ENCODE results near the gene PLA2G6. TPM values are rescaled to one million over a fixed set of nuclear protein-coding genes. Genes with fewer than 3 reads are reported as not detected.

PLA2G6 gene
- total and polyA plus RNA-seq, 9 of the 15 experiments (the other 6 are each of a cell fraction or from before 2014, with no cell fraction given), result 0.11 to 12.2 (median 9.7) TPM

DNA sequence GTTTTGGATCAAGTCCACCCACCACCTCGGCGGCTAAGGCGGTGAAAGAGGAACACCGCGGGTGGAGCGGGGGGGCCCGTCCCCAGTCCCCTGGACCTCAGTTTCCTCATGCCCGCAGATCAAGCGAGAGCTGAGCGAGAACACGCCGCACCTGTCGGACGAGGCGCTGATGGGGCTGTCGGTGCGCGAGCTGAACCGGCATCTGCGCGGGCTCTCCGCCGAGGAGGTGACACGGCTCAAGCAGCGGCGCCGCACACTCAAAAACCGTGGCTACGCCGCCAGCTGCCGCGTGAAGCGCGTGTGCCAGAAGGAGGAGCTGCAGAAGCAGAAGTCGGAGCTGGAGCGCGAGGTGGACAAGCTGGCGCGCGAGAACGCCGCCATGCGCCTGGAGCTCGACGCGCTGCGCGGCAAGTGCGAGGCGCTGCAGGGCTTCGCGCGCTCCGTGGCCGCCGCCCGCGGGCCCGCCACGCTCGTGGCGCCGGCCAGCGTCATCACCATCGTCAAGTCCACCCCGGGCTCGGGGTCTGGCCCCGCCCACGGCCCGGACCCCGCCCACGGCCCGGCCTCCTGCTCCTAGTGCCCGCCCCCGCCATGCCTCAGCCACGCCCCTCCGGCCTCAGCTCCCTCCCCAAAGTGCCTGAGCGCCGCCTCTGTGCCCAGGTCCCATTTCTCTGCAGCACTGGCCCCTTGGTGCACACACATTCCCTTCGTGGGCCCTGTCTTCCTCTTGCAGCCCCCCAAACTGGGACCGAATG, 32.8 kb upstream of the PLA2G6 start (continued):
- peak; percentile 93 for TF ChIP-seq MAX (CRISPR knock-in tag; IDR thresholded peaks at IDR 0.05)
- no peak for TF ChIP-seq AFF4 (CRISPR knock-in tag; IDR thresholded peaks at IDR 0.05)
- no peak for TF ChIP-seq ZNF354B (CRISPR knock-in tag; IDR thresholded peaks at IDR 0.05)
- no peak for TF ChIP-seq POLR2A (conservative IDR thresholded peaks at IDR 0.05)
- peak in 1 of 2 experiments; percentile 50; a peak in 3 of 4 replicates for TF ChIP-seq RAD21 (CRISPR knock-in tag; conservative IDR thresholded peaks at IDR 0.05 in 1 of 2, IDR thresholded peaks at IDR 0.05 in 1 of 2)
- TF ChIP-seq HDGF (IDR thresholded peaks at IDR 0.05), result no peak
- no peak for TF ChIP-seq PYGO2 (tag; IDR thresholded peaks at IDR 0.05)
- TF ChIP-seq MYC (IDR thresholded peaks at IDR 0.05; ENCODE audit: low read depth, low read length), result peak; percentile 77
- no peak for TF ChIP-seq MYC (CRISPR knock-in tag; IDR thresholded peaks at IDR 0.05; ENCODE audit: borderline replicate concordance, low read depth)
- no peak for TF ChIP-seq ATF4 (CRISPR knock-in tag; IDR thresholded peaks at IDR 0.05)
- TF ChIP-seq BCL6 (CRISPR knock-in tag; IDR thresholded peaks at IDR 0.05), result no peak
- TF ChIP-seq RNF2 (IDR thresholded peaks at IDR 0.05), result no peak
- peak; percentile 71 for TF ChIP-seq RBFOX2 (IDR thresholded peaks at IDR 0.05; ENCODE audit: low read depth, low read length)
- TF ChIP-seq SNIP1 (IDR thresholded peaks at IDR 0.05; ENCODE audit: low read depth), result no peak
- TF ChIP-seq NR4A1 (CRISPR knock-in tag; IDR thresholded peaks at IDR 0.05), result peak; percentile 62; the same call in 1 of the 2 replicates
- TF ChIP-seq NR4A1 (tag; IDR thresholded peaks at IDR 0.05), result peak; percentile 74; the same call in 1 of the 2 replicates
- TF ChIP-seq, protein P1, sequence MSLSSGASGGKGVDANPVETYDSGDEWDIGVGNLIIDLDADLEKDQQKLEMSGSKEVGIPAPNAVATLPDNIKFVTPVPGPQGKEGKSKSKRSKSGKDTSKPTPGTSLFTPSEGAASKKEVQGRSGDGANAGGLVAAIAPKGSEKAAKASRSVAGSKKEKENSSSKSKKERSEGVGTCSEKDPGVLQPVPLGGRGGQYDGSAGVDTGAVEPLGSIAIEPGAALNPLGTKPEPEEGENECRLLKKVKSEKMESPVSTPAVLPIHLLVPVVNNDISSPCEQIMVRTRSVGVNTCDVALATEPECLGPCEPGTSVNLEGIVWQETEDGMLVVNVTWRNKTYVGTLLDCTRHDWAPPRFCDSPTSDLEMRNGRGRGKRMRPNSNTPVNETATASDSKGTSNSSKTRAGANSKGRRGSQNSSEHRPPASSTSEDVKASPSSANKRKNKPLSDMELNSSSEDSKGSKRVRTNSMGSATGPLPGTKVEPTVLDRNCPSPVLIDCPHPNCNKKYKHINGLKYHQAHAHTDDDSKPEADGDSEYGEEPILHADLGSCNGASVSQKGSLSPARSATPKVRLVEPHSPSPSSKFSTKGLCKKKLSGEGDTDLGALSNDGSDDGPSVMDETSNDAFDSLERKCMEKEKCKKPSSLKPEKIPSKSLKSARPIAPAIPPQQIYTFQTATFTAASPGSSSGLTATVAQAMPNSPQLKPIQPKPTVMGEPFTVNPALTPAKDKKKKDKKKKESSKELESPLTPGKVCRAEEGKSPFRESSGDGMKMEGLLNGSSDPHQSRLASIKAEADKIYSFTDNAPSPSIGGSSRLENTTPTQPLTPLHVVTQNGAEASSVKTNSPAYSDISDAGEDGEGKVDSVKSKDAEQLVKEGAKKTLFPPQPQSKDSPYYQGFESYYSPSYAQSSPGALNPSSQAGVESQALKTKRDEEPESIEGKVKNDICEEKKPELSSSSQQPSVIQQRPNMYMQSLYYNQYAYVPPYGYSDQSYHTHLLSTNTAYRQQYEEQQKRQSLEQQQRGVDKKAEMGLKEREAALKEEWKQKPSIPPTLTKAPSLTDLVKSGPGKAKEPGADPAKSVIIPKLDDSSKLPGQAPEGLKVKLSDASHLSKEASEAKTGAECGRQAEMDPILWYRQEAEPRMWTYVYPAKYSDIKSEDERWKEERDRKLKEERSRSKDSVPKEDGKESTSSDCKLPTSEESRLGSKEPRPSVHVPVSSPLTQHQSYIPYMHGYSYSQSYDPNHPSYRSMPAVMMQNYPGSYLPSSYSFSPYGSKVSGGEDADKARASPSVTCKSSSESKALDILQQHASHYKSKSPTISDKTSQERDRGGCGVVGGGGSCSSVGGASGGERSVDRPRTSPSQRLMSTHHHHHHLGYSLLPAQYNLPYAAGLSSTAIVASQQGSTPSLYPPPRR (CRISPR knock-in tag; IDR thresholded peaks at IDR 0.05; ENCODE audit: borderline replicate concordance), result 0 out of 2 replicates have a peak, but pooled peaks have one; percentile 47

All from K562 (cell line).